ENCODE results near the gene CLEC4D.
"Not testable (repeated sequence)": the region's sequence is repeated elsewhere in the genome, so short reads cannot be mapped to it uniquely, and the experiment has no call there.

Gene CLEC4D

DNA sequence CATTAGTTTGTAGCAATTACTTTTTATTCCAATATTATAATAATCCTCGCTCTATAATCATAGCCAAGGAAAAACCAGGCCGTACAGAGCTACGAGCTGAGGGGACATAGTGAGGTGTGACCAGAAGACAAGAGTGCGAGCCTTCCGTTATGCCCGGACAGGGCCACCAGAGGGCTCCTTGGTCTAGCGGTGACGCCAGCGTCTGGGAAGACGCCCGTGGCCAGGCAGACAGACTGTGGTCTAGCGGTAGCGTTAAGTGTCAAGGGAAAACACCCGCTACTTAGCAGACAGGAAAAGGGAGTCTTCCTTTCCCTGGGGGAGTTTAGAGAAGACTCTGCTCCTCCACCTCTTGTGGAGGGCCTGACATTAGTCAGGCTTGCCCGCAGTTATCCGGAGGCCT lies 24.5 kb downstream of the CLEC4D start:
- not testable (repeated sequence) for FAIRE-seq

DNA sequence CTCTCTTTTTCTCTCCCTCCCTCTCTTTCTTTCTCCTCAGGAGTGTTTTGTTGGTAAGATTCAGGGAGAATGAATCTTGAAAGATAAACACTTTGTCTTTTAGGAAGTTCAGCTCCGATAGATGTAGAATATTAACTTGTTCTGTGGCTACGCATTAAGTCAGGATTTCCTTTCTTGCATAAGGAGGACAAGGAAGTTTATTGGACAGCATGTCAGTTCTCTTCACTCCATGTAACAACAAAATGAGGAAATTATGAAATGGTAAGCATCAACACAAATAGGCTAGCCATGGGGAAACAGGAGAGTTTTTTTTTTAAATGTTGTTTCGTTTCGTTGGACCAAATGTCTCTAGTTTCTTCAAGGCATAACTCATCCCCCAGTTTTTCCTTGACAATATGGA lies 27.5 kb downstream of the CLEC4D start, which contains the start of gene CLEC4E:
Gene CLEC4E, minus strand, starts transcription at position 75 of the 400 bp plus-strand sequence. CDS start 108 bp downstream, outside the sequence.
- FAIRE-seq = not testable (repeated sequence)

DNA sequence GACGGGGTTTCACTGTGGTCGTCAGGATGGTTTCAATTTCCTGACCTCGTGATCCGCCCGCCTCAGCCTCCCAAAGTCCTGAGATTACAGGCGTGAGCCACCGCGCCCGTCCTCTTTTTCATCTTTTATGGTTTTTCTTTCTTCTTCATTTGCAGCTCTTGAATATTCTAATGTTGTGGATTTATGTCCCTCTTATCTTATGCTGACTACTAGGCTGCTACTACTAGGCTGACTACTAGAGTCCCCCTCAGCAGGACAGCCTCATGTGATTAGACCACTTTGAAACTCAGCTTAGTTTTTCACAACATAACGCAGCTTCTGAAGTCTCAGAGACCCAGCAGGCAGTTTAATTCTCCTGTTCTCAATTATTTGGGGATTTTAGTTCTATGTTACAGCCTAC lies 28.3 kb downstream of the CLEC4D start:
- FAIRE-seq = no peak

DNA sequence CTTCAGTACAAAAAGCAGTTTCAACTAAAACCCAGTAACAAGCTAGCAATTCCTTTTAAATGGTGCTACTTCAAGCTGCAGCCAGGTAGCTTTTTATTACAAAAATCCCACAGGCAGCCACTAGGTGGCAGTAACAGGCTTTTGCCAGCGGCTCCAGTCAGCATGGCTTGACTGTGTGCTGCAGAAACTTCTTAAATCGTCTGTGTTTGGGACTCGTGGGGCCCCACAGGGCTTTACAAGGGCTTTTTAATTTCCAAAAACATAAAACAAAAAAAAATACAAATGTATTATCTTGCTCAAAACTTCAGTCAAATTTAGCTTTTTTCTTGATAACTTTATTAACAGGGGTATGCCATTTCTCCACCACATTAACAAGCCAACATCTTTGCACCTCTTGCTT lies 31.0 kb downstream of the CLEC4D start:
- peak; percentile 52 for FAIRE-seq

DNA sequence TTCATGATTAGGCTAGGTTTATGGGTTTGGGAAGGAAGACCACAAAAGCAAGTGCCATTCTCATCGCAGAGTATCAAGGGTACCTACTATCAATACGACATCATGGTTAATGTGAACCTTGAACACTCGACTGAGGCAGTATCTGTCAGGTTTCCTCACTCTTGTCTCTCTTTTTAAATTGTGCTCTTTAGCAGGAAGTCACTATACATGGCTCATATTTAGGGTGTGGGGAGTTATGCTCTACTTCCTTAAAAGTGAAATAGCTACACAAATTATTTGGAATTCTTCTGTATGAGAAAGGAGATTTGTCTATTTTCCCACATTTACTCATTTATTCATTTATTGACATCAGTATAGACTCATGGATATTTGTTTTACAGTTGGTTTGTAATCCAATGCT lies 33.3 kb downstream of the CLEC4D start:
- FAIRE-seq = no peak

DNA sequence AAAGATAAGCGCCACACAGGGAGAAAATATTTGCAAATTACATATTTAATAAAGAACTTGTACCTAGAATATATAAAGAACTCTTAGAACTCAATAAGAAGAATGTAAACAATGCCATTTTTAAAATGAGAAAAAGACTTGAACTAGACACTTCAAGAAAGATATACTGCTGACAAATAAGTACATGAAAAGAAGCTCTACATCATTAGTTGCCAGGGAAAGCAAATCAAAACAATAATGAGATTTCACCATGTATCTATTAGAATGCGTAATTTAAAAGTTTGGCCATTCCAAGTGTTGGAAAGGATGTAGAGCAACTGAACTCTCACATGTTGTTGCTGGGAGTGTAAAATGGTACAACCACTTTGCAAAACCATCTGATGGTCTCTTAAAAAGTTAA lies 34.3 kb downstream of the CLEC4D start:
- FAIRE-seq = no peak

DNA sequence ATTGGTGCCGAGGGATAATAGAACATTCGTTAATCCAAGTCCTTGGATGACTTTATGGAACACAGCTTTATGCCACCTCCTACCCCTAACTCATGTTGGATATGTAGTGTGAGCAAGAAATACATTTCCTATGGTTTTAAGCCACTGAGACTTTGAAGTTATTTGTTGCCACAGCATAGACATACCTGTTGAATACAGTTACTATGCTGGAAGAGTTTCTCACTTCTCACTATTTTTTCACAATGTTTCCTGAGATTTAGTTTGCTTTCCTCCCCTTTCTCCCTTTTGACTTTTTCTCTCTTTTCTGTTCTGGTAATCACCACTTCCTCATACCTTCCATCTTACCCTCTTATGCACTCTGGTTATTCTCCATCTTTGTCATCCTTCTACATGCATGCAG lies 34.9 kb downstream of the CLEC4D start:
- no peak for FAIRE-seq

DNA sequence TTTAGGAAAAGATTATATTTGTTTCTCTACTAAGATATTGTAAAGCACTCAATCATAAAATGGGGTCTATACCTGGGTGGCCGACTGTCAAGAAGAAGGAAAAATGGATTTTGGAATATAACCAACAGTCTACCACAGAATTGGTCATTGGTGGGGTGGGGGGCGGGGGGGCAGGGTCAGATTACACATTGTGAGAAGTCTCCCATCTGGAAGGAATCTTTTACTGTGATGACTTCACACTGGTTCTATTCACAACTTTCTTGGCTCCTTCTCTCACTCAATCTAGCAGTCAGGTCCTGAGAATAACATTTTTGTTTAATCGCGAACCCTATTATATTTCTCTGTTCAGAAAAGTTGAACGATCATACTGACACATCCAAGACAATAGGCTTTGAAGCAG lies 36.1 kb downstream of the CLEC4D start:
- FAIRE-seq = no peak

DNA sequence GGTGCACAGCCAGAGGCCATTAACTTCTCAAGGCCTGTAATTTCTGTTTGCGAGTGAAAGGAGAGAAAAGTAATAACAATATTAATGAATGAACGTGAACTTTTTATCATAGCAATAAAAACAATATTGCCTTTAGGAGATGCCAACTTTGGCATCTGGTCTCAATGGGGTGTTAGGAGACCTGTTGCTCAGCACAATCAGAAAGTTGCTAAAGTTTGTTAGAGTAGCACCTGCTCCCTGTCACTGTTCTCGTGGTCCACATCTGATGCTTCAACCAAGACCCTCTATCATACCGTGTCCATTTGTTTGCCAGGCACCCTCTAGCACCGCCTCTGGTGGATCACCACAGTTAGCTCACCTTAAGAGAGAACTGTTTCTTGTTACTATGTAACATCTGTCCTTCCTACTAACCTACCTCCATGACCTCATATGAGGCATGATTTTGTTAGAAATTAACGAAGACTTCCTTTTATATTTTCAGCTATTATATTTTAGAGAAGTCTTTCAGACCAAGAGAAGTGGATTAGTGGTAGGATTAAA lies 39.9 kb downstream of the CLEC4D start:
- FAIRE-seq = no peak

DNA sequence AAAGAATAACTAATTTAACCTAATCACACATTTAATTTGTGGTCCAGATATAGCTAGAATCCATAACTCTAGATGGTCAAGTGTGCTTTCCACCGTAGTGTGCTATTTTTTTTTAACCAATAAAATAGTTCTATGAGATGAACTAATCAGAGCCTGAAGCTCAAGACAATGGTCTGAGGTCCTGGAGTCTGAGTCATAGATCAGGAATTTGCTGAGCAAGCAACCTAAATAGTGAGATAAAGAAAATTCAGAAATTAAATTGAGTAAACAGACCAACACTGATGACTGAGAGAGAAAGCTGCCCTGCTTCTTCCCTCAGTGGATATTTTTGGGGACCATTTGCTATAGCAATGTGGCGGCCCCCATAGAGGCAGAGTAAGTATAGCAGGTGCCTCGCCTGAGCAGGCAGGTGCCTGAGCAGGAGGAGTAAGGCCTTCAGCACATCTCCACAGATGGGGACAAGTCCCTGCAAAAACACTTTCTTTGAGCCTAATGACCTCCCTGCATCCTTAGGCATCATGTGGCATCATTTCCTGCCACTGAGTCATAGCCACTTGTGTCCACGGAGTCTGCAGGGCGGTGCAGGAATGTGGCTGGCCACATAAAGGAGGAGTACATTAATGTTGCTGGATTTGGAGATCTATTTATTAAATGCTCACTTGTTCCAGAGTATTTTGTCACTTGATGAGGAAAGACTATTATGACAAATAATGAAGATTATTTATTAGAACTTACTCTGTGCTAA lies 41.3 kb downstream of the CLEC4D start:
- FAIRE-seq = no peak

DNA sequence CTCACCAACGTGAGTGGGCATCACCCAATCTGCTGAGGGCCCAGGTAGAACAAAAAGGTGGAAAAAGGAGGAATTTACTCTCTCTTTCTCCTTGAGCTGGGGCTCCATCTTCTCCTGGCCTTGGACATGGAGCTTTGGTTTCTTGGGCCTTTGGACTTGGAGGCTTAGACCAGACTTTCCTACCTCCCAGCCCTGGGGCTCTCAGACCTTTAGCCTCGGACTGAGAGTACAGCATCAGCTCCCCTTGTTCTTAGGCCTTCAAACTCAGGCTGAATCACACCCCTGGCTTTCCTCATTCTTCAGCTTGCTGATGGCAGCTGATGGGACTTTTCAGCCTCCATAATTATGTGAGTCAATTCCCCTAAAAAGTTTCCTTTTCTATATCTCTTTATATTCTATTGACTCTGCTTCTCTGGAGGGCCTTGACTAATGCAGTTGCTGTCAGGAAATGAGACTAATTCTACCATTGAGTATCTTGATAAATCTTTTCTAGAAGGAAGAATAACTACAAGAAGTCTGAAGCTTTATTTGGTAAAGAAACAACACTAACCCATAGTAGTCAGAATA lies 43.3 kb downstream of the CLEC4D start:
- no peak for FAIRE-seq

DNA sequence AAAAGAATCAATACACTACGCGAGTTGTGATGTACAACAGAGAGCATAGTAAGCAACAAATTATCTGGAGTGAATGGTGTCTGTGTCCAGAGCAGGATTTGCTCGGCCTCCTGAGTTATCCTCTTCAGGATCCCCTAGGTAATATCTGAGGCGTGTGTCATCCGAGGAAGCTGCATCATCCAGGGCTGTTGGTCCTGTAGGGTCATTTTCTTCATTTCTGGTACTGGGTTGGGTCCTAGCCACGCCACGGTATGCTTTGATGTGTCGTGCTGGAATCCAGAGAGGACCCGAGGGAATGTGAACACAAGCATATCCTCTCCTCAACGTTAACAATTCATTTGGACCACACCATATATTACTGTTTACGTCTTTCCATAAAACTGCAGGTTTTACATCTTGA lies 46.4 kb downstream of the CLEC4D start:
- no peak for FAIRE-seq

DNA sequence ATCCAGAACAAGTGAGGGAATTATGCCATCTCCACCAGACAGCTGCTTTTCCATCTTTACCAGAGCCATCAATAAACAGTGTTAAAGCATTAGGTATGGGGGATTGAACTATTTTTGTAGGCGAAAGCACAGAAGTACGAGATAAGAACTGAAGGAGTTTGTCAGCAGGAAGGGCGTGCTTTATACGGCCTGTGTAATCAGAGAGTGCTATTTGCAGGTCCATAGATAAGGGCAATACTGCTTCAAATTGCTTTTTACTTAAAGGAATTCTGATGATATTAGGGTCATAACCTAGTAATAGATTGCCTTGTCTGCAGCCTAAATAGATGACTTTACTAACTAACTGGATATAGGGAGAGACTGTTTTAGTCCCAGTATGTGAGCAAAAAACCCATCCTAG lies 47.7 kb downstream of the CLEC4D start:
- no peak for FAIRE-seq

DNA sequence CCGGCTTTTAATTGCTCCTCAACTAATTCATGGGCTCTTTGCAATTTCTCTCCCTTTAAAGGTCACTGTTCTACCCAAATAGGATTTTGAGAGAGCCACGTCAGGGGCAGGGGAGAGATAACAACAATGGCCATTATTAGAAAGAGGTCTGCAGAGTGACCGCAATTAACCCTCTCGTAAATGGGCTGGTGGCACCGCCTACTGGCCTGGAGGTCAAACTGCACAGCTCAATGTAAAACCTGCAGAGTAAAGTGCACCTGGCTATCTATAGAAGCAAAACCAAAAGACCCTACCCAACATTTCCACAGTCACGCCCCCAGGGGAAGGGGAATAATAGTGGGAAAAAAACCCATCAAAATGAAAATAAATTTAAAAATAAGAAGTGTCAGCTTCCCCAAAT lies 49.0 kb downstream of the CLEC4D start:
- no peak for FAIRE-seq

DNA sequence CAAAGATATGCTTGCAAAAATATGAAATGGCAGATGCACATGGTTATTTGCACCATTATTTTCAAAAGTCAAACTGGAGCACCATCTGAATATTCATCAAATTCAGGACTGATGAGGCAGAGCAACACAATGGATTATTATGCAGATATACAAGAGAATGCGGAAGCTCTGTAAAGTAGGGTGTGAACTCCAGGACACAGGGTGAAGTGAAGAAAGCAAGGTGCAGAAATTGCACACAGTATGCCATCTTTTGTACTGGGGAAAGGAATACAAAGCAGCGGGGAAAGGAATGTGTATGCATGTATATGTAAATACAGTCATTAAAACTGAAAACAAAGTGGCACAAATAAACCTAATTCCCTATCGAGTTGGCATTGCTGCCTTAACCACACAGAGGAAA lies 50.1 kb downstream of the CLEC4D start:
- FAIRE-seq = no peak

DNA sequence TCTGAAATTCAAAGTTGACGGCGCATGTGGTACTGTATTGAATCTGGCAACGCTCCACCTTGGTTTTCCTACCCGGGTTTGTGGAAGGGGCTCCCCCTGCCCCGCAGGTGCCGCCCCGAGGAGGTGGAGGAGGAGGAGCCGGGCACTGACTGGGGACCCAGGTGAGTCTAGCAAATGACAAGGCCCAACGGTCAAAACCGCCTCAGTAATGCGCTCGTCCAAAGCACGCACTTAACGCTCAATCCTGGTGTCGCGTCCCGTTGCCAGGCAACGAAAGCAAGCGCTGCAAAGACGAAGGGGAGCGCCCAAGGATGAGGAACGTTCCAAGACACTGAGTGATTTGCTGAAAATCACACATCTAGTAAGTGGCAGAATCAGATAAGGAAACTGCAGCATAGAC lies 51.4 kb downstream of the CLEC4D start:
- no peak for FAIRE-seq

DNA sequence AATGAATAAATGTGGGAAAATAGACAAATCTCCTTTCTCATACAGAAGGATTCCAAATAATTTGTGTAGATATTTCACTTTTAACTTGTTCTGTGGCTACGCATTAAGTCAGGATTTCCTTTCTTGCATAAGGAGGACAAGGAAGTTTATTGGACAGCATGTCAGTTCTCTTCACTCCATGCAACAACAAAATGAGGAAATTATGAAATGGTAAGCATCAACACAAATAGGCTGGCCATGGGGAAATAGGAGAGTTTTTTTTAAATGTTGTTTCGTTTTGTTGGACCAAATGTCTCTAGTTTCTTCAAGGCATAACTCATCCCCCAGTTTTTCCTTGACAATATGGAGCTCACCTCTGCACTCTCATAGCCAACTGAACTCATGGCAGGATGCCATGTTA lies 52.7 kb downstream of the CLEC4D start:
- FAIRE-seq = not testable (repeated sequence)

DNA sequence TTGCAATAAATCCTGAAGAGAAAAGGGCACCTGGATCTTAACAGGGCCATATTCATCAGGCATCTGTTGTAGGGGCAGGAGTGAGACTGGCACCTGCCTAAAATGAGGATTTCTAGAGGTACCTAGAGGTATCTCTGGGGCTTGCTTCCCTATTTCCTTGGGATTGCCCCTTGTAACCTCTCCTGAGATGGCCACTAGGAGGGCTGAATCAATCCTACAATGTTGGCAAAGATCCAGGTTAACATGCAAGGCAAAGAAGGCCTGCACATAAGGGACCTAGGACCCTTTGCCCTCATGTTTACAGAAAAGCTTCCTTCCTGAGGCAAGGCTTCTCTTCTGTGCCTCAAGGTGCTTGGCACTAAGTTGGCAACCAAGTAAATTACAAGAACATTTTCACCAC lies 53.2 kb downstream of the CLEC4D start:
- FAIRE-seq = no peak

Measured in TTC549 (cell line).